Neuronal stem cell (in vitro differentiated cells): ENCODE data around the gene LIMA1. TPM values are rescaled to one million over a fixed set of nuclear protein-coding genes. Genes with fewer than 3 reads are reported as not detected.

Experiments used
- DNase-seq: peaks from one replicate; pipeline ENCODE4 v3.0.0-alpha.2; 2013; ENCODE audit warnings: low spot score
- H2AFZ ChIP-seq: one replicate; pipeline ENCODE4 v1.6.1; 2013; ENCODE audit warnings: mild to moderate bottlenecking, low read length, inconsistent platforms
- H2AK5ac ChIP-seq: 2 replicates; pipeline ENCODE4 v1.6.1; 2013; ENCODE audit warnings: low read depth, mild to moderate bottlenecking, inconsistent platforms, low read length, moderate library complexity, mixed read lengths
- H2BK120ac ChIP-seq: 2 replicates; pipeline ENCODE4 v1.6.1; 2013; ENCODE audit warnings: low read depth, mild to moderate bottlenecking, inconsistent platforms, low read length, moderate library complexity, mixed read lengths
- H2BK12ac ChIP-seq: one replicate; pipeline ENCODE4 v1.6.1; 2013; ENCODE audit warnings: low read length, inconsistent platforms
- H2BK15ac ChIP-seq: 2 replicates; pipeline ENCODE4 v1.6.1; 2013; ENCODE audit warnings: mild to moderate bottlenecking, low read length, inconsistent platforms, mixed read lengths
- H2BK5ac ChIP-seq: one replicate; pipeline ENCODE4 v1.6.1; 2013; ENCODE audit warnings: inconsistent platforms, mild to moderate bottlenecking, low read length, moderate library complexity
- H3K14ac ChIP-seq: one replicate; pipeline ENCODE4 v1.6.1; 2013; ENCODE audit warnings: low read length, inconsistent platforms
- H3K18ac ChIP-seq: 2 replicates; pipeline ENCODE4 v1.6.1; 2013; ENCODE audit warnings: low read length, inconsistent platforms
- H3K23ac ChIP-seq: 2 replicates; pipeline ENCODE4 v1.6.1; 2013; ENCODE audit warnings: low read depth, mild to moderate bottlenecking, mixed read lengths, low read length, inconsistent platforms; ENCODE audit not compliant: poor library complexity
- H3K27ac ChIP-seq: replicated peaks from 3 replicates; pipeline ENCODE4 v1.5.1; 2013; ENCODE audit warnings: low read length, inconsistent platforms
- H3K27me3 ChIP-seq, 3 experiments: 2 replicates each; pipeline ENCODE4 v1.6.1; 2013; ENCODE audit warnings: low read length in 3 of 3, mild to moderate bottlenecking in 2 of 3, inconsistent platforms in 1 of 3, low read depth in 1 of 3, mixed read lengths in 1 of 3, moderate library complexity in 1 of 3; ENCODE audit not compliant: control insufficient read depth in 3 of 3, insufficient read depth in 3 of 3
- H3K36me3 ChIP-seq, 2 donors: replicated peaks in 1 of 2; 2 replicates each; pipeline ENCODE4 v1.6.1; 2013; ENCODE audit warnings: low read length in 2 of 2; ENCODE audit not compliant: control insufficient read depth in 2 of 2, insufficient read depth in 2 of 2
- H3K4ac ChIP-seq: 2 replicates; pipeline ENCODE4 v1.6.1; 2013; ENCODE audit warnings: inconsistent platforms, mild to moderate bottlenecking, low read length, moderate library complexity
- H3K4me1 ChIP-seq, 2 donors: 1 replicate in 1 of 2; 2 replicates in 1 of 2; pipeline ENCODE4 v1.6.1; 2013; ENCODE audit warnings: low read length in 2 of 2, low read depth in 1 of 2; ENCODE audit not compliant: control insufficient read depth in 2 of 2, insufficient read depth in 1 of 2
- H3K4me2 ChIP-seq: one replicate; pipeline ENCODE4 v1.6.1; 2013; ENCODE audit warnings: mild to moderate bottlenecking, low read length, inconsistent platforms; ENCODE audit not compliant: insufficient read depth, poor library complexity, severe bottlenecking
- H3K4me3 ChIP-seq, 2 donors: 2 replicates each; pipeline ENCODE4 v1.5.1; 2013; ENCODE audit warnings: low read length in 2 of 2, mild to moderate bottlenecking in 2 of 2, inconsistent platforms in 1 of 2, moderate library complexity in 1 of 2
- H3K79me1 ChIP-seq: one replicate; pipeline ENCODE4 v1.6.1; 2013; ENCODE audit warnings: low read depth, mild to moderate bottlenecking, inconsistent platforms, low read length, moderate library complexity
- H3K9ac ChIP-seq: one replicate; pipeline ENCODE4 v1.6.1; 2013; ENCODE audit warnings: mild to moderate bottlenecking, low read depth, low read length, inconsistent platforms; ENCODE audit not compliant: poor library complexity
- H3K9me3 ChIP-seq, 2 donors: replicated peaks in 1 of 2; 2 replicates each; pipeline versions ENCODE3 to v1.6.1; 2013; ENCODE audit warnings: low read length in 2 of 2, mild to moderate bottlenecking in 2 of 2, inconsistent platforms in 1 of 2, low read depth in 1 of 2, mixed read lengths in 1 of 2, moderate library complexity in 1 of 2; ENCODE audit not compliant: control insufficient read depth in 2 of 2, insufficient read depth in 1 of 2
- H4K8ac ChIP-seq: one replicate; pipeline ENCODE4 v1.6.1; 2013; ENCODE audit warnings: low read depth, mild to moderate bottlenecking, inconsistent platforms, low read length, moderate library complexity
- H4K91ac ChIP-seq: one replicate; pipeline ENCODE4 v1.6.1; 2013; ENCODE audit warnings: low read length, low read depth, mild to moderate bottlenecking, inconsistent platforms; ENCODE audit not compliant: poor library complexity
- WGBS, 2 donors: extraction: QIAGEN DNeasy Blood & Tissue Kit; methylation state at CpG; one replicate each; pipeline ENCODE4 v1.1.7; 2013; ENCODE audit warnings: missing lambda C conversion rate in 2 of 2, mixed read lengths in 1 of 2; ENCODE audit not compliant: insufficient read length in 2 of 2, insufficient replicate concordance in 1 of 2; ENCODE audit errors: extremely low coverage in 2 of 2; 5-methylcytosine and 5-hydroxymethylcytosine counted together
- small RNA-seq: library from polyadenylated mRNA; stranded (forward); fragments of <200 nt; extraction: miRNeasy Mini kit (QIAGEN cat#:217004); gene quantifications from one replicate; pipeline ENCODE3, GENCODE V24; 2013; ENCODE audit not compliant: insufficient read depth

Gene LIMA1

DNA sequence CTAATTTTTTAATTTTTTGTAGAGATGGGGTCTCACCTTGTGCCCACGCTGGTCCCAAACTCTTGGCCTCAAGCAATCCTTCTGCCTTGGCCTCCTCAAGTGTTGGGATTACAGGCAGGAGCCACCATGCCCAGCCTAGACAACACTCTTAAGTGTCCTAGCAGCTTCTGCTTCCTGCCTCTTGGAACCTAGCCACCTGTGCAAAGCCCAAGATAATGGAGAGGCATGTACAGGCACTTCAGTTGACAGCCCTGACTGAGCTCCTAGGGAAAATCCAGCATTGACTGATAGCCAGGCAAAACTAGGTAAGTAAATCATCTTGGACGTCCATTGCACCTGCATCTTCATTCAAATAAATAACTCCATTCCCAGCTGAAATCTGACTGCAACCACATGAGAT is 155.8 kb downstream of the LIMA1 start:
- Histone ChIP-seq H3K36me3 (peaks cover 21 to 71% of the 10 kb centered on the region in 2 donors), H3K14ac (no peak overlapping the region), H3K27ac (no peak overlapping the region), H2BK12ac (no peak overlapping the region), H3K4me3 (no peak overlapping the region), H3K18ac (no peak overlapping the region), H4K91ac (no peak overlapping the region), H3K27me3 (no peaks in the 10 kb centered on the region), H3K4me2 (no peak overlapping the region), H3K9me3 (no peaks in the 10 kb centered on the region), H2BK5ac (no peak overlapping the region), H4K8ac (no peak overlapping the region), H2AK5ac (no peak overlapping the region), H3K23ac (no peak overlapping the region), H2AFZ (no peak overlapping the region), H3K4me1 (no peaks in the 10 kb centered on the region), H2BK15ac (no peak overlapping the region), H2BK120ac (no peak overlapping the region), H3K9ac (no peak overlapping the region), H3K4ac (no peak overlapping the region), H3K79me1 (no peaks in the 10 kb centered on the region)
- DNase-seq: no peak
- WGBS, 2 donors: no CpG with 5 or more reads among the region's 2 CpGs

Small RNA genes lying within 50 kb of the gene (small RNA-seq; reads per million reads assigned to genes)
- gene MIR1293: 2.8 reads per million
- not detected for gene RNU6-1093P
